Liver (tissue), 9 donors: Measurements from ENCODE around the gene PNLIPRP2. TPM values are rescaled to one million over a fixed set of nuclear protein-coding genes. Genes with fewer than 3 reads are reported as not detected.

Experiments used
- DNase-seq: peaks from one replicate; pipeline ENCODE4 v3.0.0-alpha.2; 2017; ENCODE audit warnings: low spot score
- H3K27ac ChIP-seq, 2 donors: one replicate each; pipeline ENCODE4 v1.7.0; 2013; ENCODE audit warnings: inconsistent platforms in 2 of 2, low read length in 2 of 2, control low read depth in 1 of 2, low read depth in 1 of 2, mild to moderate bottlenecking in 1 of 2
- H3K27me3 ChIP-seq, 4 donors: one replicate each; pipeline versions ENCODE4 v1.6.1 to v1.7.0; 2013; ENCODE audit warnings: low read length in 3 of 4, inconsistent platforms in 1 of 4, mild to moderate bottlenecking in 1 of 4, moderate library complexity in 1 of 4; ENCODE audit not compliant: control insufficient read depth in 4 of 4, insufficient read depth in 4 of 4
- H3K36me3 ChIP-seq, 4 donors: one replicate each; pipeline versions ENCODE4 v1.6.1 to v1.7.0; 2013; ENCODE audit warnings: low read length in 3 of 4, mild to moderate bottlenecking in 3 of 4, low read depth in 1 of 4, moderate library complexity in 1 of 4; ENCODE audit not compliant: control insufficient read depth in 4 of 4, insufficient read depth in 3 of 4
- H3K4me1 ChIP-seq, 4 donors: one replicate each; pipeline versions ENCODE4 v1.6.1 to v1.7.0; 2013; ENCODE audit warnings: low read length in 3 of 4, mild to moderate bottlenecking in 3 of 4, moderate library complexity in 1 of 4; ENCODE audit not compliant: control insufficient read depth in 4 of 4, insufficient read depth in 4 of 4
- H3K4me3 ChIP-seq, 3 donors: one replicate each; pipeline versions ENCODE4 v1.6.1 to v1.7.0; 2013; ENCODE audit warnings: low read length in 3 of 3, control low read depth in 1 of 3, low read depth in 1 of 3, mild to moderate bottlenecking in 1 of 3
- H3K9ac ChIP-seq, 2 donors: one replicate each; pipeline ENCODE4 v1.7.0; 2013; ENCODE audit warnings: low read length in 2 of 2, mild to moderate bottlenecking in 2 of 2, moderate library complexity in 2 of 2, control low read depth in 1 of 2, low read depth in 1 of 2
- H3K9me3 ChIP-seq, 4 donors: one replicate each; pipeline versions ENCODE4 v1.6.1 to v1.7.0; 2013; ENCODE audit warnings: low read length in 3 of 4; ENCODE audit not compliant: control insufficient read depth in 4 of 4
- EGR1 ChIP-seq, 2 donors: IDR thresholded peaks; 2 replicates each; pipeline ENCODE4 v1.6.1; 2016 to 2018; ENCODE audit warnings: antibody characterized with exemption in 2 of 2, low read depth in 2 of 2
- FOXA1 ChIP-seq: IDR thresholded peaks from 2 replicates; pipeline ENCODE4 v1.6.1; 2016; ENCODE audit warnings: antibody characterized with exemption
- HNF4A ChIP-seq, 2 donors: conservative IDR thresholded peaks; 2 replicates each; pipeline ENCODE4 v1.6.1; 2016; ENCODE audit warnings: antibody characterized with exemption in 2 of 2, mild to moderate bottlenecking in 2 of 2
- JUND ChIP-seq, 2 donors: IDR thresholded peaks; 2 replicates each; pipeline ENCODE4 v1.6.1; 2016; ENCODE audit warnings: antibody characterized with exemption in 2 of 2
- SP1 ChIP-seq: IDR thresholded peaks from 2 replicates; pipeline ENCODE4 v1.6.1; 2018; ENCODE audit warnings: antibody characterized with exemption, mild to moderate bottlenecking
- YY1 ChIP-seq: IDR thresholded peaks from 2 replicates; pipeline ENCODE4 v1.6.1; 2016; ENCODE audit warnings: antibody characterized with exemption, mild to moderate bottlenecking
- WGBS: extraction: QIAGEN DNeasy Blood & Tissue Kit; methylation state at CpG from one replicate; pipeline ENCODE4 v1.1.7; 2013; 5-methylcytosine and 5-hydroxymethylcytosine counted together
- polyA plus RNA-seq, 2 donors: library from polyadenylated mRNA; stranded (reverse) in 1 of 2; unstranded in 1 of 2; fragments of 200-250 nt in 1 of 2; fragments of >200 nt in 1 of 2; fragmentation: Nextera tagmentation in 1 of 2; extraction: Ambion mirVana in 1 of 2; gene quantifications; one replicate each; pipeline versions ENCODE4 v1.2.1 to v1.2.3, GENCODE V29; 2013 to 2015
- total RNA-seq, 2 donors: library from RNA; depleted of rRNA; stranded (reverse); fragments of >200 nt; gene quantifications; one replicate each; pipeline ENCODE4 v1.2.3, GENCODE V29; 2014
- TF ChIP-seq, protein P1 (sequence below): IDR thresholded peaks from 2 replicates; pipeline ENCODE4 v1.6.1; 2016; ENCODE audit warnings: antibody characterized with exemption
- TF ChIP-seq, protein P2 (sequence below): IDR thresholded peaks from 2 replicates; pipeline ENCODE4 v1.6.1; 2016; ENCODE audit warnings: antibody characterized with exemption
- TF ChIP-seq, protein P3 (sequence below): IDR thresholded peaks from 2 replicates; pipeline ENCODE4 v1.6.1; 2016; ENCODE audit warnings: antibody characterized with exemption, mild to moderate bottlenecking
- donor health status: healthy.
- donor health status: healthy.
- donor health status: healthy.
- donor health status: healthy.
- donor health status: healthy.

PNLIPRP2 gene
- total and polyA plus RNA-seq, 4 donors, result not detected

DNA sequence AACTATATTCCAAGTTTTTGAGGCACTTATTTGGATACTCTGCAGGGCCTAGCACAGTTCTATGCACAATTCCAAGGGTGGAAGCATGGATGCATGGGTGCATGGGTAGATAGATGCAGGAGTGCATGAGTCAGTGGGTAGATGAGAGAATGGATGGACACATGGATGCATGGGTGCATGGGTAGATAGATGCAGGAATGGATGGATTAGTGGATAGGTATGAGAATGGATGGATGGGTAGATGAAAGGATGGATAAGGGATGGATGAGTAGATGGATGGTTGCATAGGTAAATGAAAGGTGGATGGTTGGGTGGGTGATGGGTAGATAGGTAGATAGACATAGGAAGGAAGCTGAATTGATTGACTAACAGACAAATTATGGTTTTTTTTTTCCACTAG is 15.6 kb downstream of the PNLIPRP2 start (continued):
- TF ChIP-seq, protein P1, sequence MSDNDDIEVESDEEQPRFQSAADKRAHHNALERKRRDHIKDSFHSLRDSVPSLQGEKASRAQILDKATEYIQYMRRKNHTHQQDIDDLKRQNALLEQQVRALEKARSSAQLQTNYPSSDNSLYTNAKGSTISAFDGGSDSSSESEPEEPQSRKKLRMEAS, result no peak
- TF ChIP-seq SP1, result no peak

DNA sequence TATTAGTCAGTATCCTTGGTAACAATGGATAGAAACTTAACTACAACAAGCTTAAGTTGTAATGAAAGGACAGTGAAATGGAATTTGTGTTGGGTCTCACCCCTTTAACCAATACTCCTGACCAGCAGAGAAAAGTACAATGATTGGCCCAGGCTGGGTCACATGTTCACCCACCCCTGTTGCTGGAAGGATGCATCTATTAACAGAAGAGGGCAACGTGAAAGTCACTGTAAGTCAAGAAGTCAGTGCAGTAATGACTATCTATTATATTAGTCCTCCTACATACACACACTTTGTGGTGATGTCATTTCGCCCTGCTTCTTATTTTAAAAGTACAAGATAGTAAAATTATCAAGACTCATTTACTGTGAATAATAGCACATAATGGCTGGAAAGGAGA is 16.2 kb downstream of the PNLIPRP2 start:
- no peaks in the 10 kb centered on the region for H3K36me3 ChIP-seq
- 45% methylated on average over 2 of the region's 2 CpGs for WGBS

DNA sequence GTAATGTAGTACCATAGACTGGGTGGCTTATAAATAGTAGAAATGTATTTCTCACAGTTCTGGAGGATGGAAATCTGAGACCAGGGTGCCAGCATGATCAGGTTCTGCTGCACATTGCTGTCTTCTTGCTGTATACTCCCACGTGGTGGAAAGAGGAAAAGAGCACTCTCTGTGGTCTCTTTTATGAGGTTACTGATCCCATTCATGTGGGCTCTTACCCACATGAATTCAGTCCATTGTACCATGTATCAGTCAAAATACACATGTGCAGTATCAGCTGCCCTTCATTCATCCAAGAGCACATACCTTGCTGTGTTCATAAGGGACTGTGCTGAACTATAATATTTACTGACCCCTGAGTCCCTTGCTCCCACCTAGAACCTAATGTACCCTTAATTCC is 17.1 kb downstream of the PNLIPRP2 start:
- Histone ChIP-seq H3K36me3 (no peaks in the 10 kb centered on the region), H3K4me3 (no peak overlapping the region), H3K27me3 (no peaks in the 10 kb centered on the region), H3K9ac (no peak overlapping the region), H3K27ac (no peak overlapping the region), H3K4me1 (no peaks in the 10 kb centered on the region), H3K9me3 (no peaks in the 10 kb centered on the region)
- TF ChIP-seq EGR1 (IDR thresholded peaks at IDR 0.05; ENCODE audit: low read depth in 2 of 2), result no peak
- 11% methylated on average over 1 of the region's 1 CpG for WGBS
- DNase-seq, result no peak

More for the DNA sequence above, 16.2 kb downstream of the PNLIPRP2 start:
- H3K4me3 ChIP-seq, result no peak overlapping the region
- TF ChIP-seq FOXA1, result no peak
- TF ChIP-seq, protein P2, sequence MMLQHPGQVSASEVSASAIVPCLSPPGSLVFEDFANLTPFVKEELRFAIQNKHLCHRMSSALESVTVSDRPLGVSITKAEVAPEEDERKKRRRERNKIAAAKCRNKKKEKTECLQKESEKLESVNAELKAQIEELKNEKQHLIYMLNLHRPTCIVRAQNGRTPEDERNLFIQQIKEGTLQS, result no peak
- no peak for TF ChIP-seq JUND (IDR thresholded peaks at IDR 0.05)
- TF ChIP-seq HNF4A (conservative IDR thresholded peaks at IDR 0.05), result no peak
- no peaks in the 10 kb centered on the region for H3K27me3 ChIP-seq
- no peak overlapping the region for H3K27ac ChIP-seq
- H3K9me3 ChIP-seq, result no peaks in the 10 kb centered on the region
- DNase-seq, result no peak
- no peaks in the 10 kb centered on the region for H3K4me1 ChIP-seq
- no peak overlapping the region for H3K9ac ChIP-seq

DNA sequence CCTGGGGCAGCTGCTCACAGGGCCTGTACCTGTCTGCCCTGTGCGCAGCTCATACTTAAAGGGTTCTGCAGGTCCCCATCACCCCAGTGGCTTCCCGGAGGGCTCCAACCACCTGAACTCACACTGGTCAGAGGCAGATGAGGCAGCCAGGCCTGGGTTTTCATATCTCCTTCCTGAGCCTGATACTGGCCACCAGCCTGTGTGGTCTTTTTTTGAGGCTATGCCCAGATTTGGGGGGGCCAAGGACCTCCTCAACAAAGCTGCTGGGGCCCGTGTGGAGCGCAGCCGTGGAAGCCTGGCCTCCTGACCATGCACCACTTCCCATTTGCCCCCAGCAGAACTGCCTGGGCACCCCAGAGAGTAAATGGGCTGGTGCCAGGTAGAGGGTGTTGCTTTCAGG is 25.7 kb downstream of the PNLIPRP2 start:
- Histone ChIP-seq H3K9me3 (peaks cover 0 to 3% (median 1%) of the 10 kb centered on the region in 4 donors), H3K27me3 (no peaks in the 10 kb centered on the region), H3K36me3 (no peaks in the 10 kb centered on the region), H3K4me3 (no peak overlapping the region), H3K9ac (no peak overlapping the region), H3K27ac (no peak overlapping the region), H3K4me1 (no peaks in the 10 kb centered on the region)
- TF ChIP-seq JUND (IDR thresholded peaks at IDR 0.05) (no peak), YY1 (no peak)
- TF ChIP-seq, protein P3, sequence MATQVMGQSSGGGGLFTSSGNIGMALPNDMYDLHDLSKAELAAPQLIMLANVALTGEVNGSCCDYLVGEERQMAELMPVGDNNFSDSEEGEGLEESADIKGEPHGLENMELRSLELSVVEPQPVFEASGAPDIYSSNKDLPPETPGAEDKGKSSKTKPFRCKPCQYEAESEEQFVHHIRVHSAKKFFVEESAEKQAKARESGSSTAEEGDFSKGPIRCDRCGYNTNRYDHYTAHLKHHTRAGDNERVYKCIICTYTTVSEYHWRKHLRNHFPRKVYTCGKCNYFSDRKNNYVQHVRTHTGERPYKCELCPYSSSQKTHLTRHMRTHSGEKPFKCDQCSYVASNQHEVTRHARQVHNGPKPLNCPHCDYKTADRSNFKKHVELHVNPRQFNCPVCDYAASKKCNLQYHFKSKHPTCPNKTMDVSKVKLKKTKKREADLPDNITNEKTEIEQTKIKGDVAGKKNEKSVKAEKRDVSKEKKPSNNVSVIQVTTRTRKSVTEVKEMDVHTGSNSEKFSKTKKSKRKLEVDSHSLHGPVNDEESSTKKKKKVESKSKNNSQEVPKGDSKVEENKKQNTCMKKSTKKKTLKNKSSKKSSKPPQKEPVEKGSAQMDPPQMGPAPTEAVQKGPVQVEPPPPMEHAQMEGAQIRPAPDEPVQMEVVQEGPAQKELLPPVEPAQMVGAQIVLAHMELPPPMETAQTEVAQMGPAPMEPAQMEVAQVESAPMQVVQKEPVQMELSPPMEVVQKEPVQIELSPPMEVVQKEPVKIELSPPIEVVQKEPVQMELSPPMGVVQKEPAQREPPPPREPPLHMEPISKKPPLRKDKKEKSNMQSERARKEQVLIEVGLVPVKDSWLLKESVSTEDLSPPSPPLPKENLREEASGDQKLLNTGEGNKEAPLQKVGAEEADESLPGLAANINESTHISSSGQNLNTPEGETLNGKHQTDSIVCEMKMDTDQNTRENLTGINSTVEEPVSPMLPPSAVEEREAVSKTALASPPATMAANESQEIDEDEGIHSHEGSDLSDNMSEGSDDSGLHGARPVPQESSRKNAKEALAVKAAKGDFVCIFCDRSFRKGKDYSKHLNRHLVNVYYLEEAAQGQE, result no peak
- TF ChIP-seq, protein P2, result no peak
- DNase-seq, result no peak
- WGBS, result 95% methylated on average over 5 of the region's 5 CpGs
